ENCODE results near the gene PCP4.

DNA sequence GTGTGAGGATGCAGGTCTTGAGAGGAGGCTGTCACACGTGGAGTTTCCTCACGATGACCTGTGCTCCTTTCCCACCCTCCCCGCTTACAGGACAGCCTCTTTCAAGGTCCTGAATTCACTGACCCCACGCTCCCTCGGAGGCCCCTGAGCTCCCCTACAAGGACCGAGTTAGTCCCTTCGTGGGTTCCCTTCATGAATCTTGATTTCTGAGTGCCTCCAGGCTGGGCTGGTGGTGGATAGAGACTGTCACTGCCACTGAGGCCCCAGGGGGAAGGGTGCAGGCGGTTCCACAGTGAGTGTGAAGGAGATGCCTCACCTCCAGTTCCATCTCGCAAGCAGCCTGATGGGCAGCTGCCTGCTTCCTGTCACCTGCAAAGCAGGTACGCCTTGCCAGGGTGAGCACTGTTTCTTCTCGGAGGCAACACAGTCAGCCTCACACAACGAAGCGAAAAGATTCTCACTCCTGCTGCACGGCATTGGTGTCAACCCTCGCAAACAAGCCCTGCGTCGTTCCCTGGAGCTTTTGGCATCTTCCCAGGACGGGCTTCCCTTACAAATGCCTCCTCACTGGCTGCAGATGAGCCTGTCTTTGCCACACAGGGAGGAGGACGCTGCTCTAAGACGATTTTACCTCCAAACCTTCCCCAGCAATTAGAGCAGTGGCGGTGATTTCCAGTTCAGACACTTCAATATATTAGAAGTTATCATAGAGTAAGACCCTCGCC lies 26.7 kb upstream of the PCP4 start:
- TF ChIP-seq, protein P1, sequence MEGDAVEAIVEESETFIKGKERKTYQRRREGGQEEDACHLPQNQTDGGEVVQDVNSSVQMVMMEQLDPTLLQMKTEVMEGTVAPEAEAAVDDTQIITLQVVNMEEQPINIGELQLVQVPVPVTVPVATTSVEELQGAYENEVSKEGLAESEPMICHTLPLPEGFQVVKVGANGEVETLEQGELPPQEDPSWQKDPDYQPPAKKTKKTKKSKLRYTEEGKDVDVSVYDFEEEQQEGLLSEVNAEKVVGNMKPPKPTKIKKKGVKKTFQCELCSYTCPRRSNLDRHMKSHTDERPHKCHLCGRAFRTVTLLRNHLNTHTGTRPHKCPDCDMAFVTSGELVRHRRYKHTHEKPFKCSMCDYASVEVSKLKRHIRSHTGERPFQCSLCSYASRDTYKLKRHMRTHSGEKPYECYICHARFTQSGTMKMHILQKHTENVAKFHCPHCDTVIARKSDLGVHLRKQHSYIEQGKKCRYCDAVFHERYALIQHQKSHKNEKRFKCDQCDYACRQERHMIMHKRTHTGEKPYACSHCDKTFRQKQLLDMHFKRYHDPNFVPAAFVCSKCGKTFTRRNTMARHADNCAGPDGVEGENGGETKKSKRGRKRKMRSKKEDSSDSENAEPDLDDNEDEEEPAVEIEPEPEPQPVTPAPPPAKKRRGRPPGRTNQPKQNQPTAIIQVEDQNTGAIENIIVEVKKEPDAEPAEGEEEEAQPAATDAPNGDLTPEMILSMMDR (IDR thresholded peaks at IDR 0.05): no peak
- no peak for TF ChIP-seq CEBPB (IDR thresholded peaks at IDR 0.05)
- TF ChIP-seq, protein P2, sequence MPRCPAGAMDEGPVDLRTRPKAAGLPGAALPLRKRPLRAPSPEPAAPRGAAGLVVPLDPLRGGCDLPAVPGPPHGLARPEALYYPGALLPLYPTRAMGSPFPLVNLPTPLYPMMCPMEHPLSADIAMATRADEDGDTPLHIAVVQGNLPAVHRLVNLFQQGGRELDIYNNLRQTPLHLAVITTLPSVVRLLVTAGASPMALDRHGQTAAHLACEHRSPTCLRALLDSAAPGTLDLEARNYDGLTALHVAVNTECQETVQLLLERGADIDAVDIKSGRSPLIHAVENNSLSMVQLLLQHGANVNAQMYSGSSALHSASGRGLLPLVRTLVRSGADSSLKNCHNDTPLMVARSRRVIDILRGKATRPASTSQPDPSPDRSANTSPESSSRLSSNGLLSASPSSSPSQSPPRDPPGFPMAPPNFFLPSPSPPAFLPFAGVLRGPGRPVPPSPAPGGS (IDR thresholded peaks at IDR 0.05): no peak

All from A549 (cell line).